Common myeloid progenitor, CD34-positive (primary cell): ENCODE measurements around the gene ROR1.

Source experiments
- CTCF ChIA-PET: fragments of 350-600 bp; sonication (Branson Sonifier 250); formaldehyde crosslinking; loops from one replicate; lab custom pipeline; 2021; ENCODE audit warnings: antibody characterized with exemption; lab: Charles Lee
- POLR2A ChIA-PET: fragments of 350-600 bp; sonication (Branson Sonifier 250); formaldehyde crosslinking; loops from one replicate; lab custom pipeline; 2021; ENCODE audit warnings: antibody characterized with exemption; lab: Charles Lee
- DNase-seq, 3 donors: peaks; one replicate each; pipeline versions ENCODE4 v3.0.0 to v3.0.0-alpha.2; 2013
- H3K27ac ChIP-seq, 2 experiments: 1 replicate in 1 of 2; 2 replicates in 1 of 2; pipeline ENCODE4 v1.7.0; 2013; ENCODE audit warnings: inconsistent platforms in 2 of 2, low read length in 2 of 2, mild to moderate bottlenecking in 2 of 2, low read depth in 1 of 2, moderate library complexity in 1 of 2; ENCODE audit not compliant: severe bottlenecking in 2 of 2, insufficient read depth in 1 of 2, poor library complexity in 1 of 2
- H3K27me3 ChIP-seq, 5 experiments: replicated peaks in 2 of 5; 1 replicate in 3 of 5; 2 replicates in 2 of 5; pipeline versions ENCODE4 v1.6.1 to v1.7.0; 2013; ENCODE audit warnings: low read length in 4 of 5, mild to moderate bottlenecking in 2 of 5, moderate library complexity in 2 of 5, inconsistent platforms in 1 of 5; ENCODE audit not compliant: insufficient read depth in 5 of 5, control insufficient read depth in 4 of 5
- H3K36me3 ChIP-seq, 4 experiments: 1 replicate in 2 of 4; 2 replicates in 2 of 4; pipeline versions ENCODE4 v1.6.1 to v1.7.0; 2013; ENCODE audit warnings: low read length in 3 of 4, control low read depth in 1 of 4, mild to moderate bottlenecking in 1 of 4; ENCODE audit not compliant: control insufficient read depth in 4 of 4, insufficient read depth in 4 of 4
- H3K4me1 ChIP-seq, 4 experiments: 1 replicate in 3 of 4; 2 replicates in 1 of 4; pipeline versions ENCODE4 v1.6.1 to v1.7.1; 2013; ENCODE audit warnings: low read length in 3 of 4, mild to moderate bottlenecking in 3 of 4, control low read depth in 1 of 4, inconsistent platforms in 1 of 4, moderate library complexity in 1 of 4; ENCODE audit not compliant: control insufficient read depth in 4 of 4, insufficient read depth in 4 of 4; ENCODE audit errors: control extremely low read depth in 1 of 4
- H3K4me3 ChIP-seq, 7 experiments: 1 replicate in 4 of 7; 2 replicates in 3 of 7; pipeline versions ENCODE4 v1.5.1 to v1.7.0; 2013; ENCODE audit warnings: mild to moderate bottlenecking in 7 of 7, low read length in 6 of 7, moderate library complexity in 6 of 7, inconsistent platforms in 2 of 7, low read depth in 2 of 7, control low read depth in 1 of 7; ENCODE audit not compliant: insufficient read depth in 4 of 7, control insufficient read depth in 1 of 7; ENCODE audit errors: extremely low read depth in 1 of 7
- H3K9me3 ChIP-seq, 5 experiments: 1 replicate in 4 of 5; 2 replicates in 1 of 5; pipeline versions ENCODE4 v1.6.1 to v1.7.1; 2013; ENCODE audit warnings: low read length in 4 of 5, mild to moderate bottlenecking in 2 of 5, inconsistent platforms in 1 of 5, low read depth in 1 of 5, moderate library complexity in 1 of 5; ENCODE audit not compliant: control insufficient read depth in 4 of 5, insufficient read depth in 2 of 5; ENCODE audit errors: control extremely low read depth in 1 of 5
- WGBS: methylation state at CpG from one replicate; pipeline ENCODE4 v1.1.5; 2013; ENCODE audit not compliant: insufficient coverage; 5-methylcytosine and 5-hydroxymethylcytosine counted together

The ROR1 gene

GRCh38 chr1:64161357-64161941 is 387.6 kb downstream of the ROR1 start:
- Histone ChIP-seq H3K27me3 (no peaks in the 10 kb centered on the region), H3K4me3 (no peak overlapping the region), H3K27ac (no peak overlapping the region), H3K4me1 (no peaks in the 10 kb centered on the region), H3K9me3 (no peaks in the 10 kb centered on the region), H3K36me3 (no peaks in the 10 kb centered on the region)
- POLR2A ChIA-PET = no interaction called here
- WGBS = no CpG with 5 or more reads among the region's 1 CpG
- CTCF ChIA-PET = no interaction called here
- DNase-seq = no peak

GRCh38 chr1:64162151-64162550 is 388.3 kb downstream of the ROR1 start:
- WGBS = 97% methylated on average over 6 of the region's 6 CpGs
- Histone ChIP-seq H3K9me3 (no peaks in the 10 kb centered on the region), H3K27me3 (no peaks in the 10 kb centered on the region), H3K4me3 (no peak overlapping the region), H3K4me1 (no peaks in the 10 kb centered on the region), H3K36me3 (no peaks in the 10 kb centered on the region), H3K27ac (no peak overlapping the region)
- DNase-seq = no peak
- ChIA-PET CTCF (interaction anchor here (1.3 to 3.1 kb wide), 3 partner anchors 18 to 26 kb away, joined by 3 to 16 read pairs (median 8); no protein-coding TSS in a partner anchor), POLR2A (no interaction called here)

GRCh38 chr1:64162804-64163203 is 389.0 kb downstream of the ROR1 start:
- no peaks in the 10 kb centered on the region for H3K9me3 ChIP-seq
- no CpG with 5 or more reads among the region's 1 CpG for WGBS
- H3K4me3 ChIP-seq = no peak overlapping the region
- H3K4me1 ChIP-seq = no peaks in the 10 kb centered on the region
- no peak overlapping the region for H3K27ac ChIP-seq
- DNase-seq = no peak
- ChIA-PET POLR2A (no interaction called here), CTCF (interaction anchor here (0.9 to 3.1 kb wide), 5 partner anchors 18 to 471 kb away, joined by 3 to 16 read pairs (median 8); no protein-coding TSS in a partner anchor)
- no peaks in the 10 kb centered on the region for H3K27me3 ChIP-seq
- H3K36me3 ChIP-seq = no peaks in the 10 kb centered on the region

DNA sequence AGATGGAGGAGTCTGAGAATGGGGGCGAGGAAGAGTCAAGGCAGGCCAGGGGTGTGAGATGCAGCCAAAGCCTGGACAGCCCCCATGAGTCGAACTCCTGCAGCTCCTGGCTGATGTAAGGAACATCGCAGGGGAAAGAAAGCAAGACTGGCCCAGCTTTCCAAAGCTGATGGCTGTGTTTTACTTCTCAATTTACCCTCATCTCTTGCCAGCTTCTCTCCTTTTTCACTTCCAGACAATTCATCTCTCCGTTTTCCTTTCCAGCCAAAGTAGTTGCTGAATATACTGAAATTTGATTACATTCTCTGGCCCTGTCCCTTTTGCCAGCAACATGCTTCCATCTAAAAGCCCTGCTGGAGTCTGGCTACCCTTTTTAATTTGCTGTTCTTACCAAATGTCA is 389.6 kb downstream of the ROR1 start:
- WGBS = 98% methylated on average over 4 of the region's 4 CpGs

GRCh38 chr1:64163970-64164369 is 390.2 kb downstream of the ROR1 start:
- ChIA-PET CTCF (interaction anchor here (0.6 to 3.1 kb wide), 9 partner anchors 9 to 619 kb away, joined by 3 to 16 read pairs (median 4); no protein-coding TSS in a partner anchor), POLR2A (no interaction called here)
- 100% methylated on average over 1 of the region's 1 CpG for WGBS
- no peaks in the 10 kb centered on the region for H3K36me3 ChIP-seq
- H3K4me1 ChIP-seq = no peaks in the 10 kb centered on the region
- no peaks in the 10 kb centered on the region for H3K9me3 ChIP-seq
- no peak overlapping the region for H3K4me3 ChIP-seq
- no peaks in the 10 kb centered on the region for H3K27me3 ChIP-seq
- DNase-seq = peak in 1 of 3 donors; percentile 8
- no peak overlapping the region for H3K27ac ChIP-seq

More for the DNA sequence above, 389.6 kb downstream of the ROR1 start:
- Histone ChIP-seq H3K27ac (no peak overlapping the region), H3K27me3 (no peaks in the 10 kb centered on the region), H3K4me3 (no peak overlapping the region), H3K9me3 (no peaks in the 10 kb centered on the region), H3K36me3 (no peaks in the 10 kb centered on the region), H3K4me1 (no peaks in the 10 kb centered on the region)
- CTCF ChIA-PET = interaction anchor here (0.6 to 3.1 kb wide), 9 partner anchors 8 to 618 kb away, joined by 3 to 16 read pairs (median 3); no protein-coding TSS in a partner anchor
- DNase-seq = no peak
- POLR2A ChIA-PET = no interaction called here

DNA sequence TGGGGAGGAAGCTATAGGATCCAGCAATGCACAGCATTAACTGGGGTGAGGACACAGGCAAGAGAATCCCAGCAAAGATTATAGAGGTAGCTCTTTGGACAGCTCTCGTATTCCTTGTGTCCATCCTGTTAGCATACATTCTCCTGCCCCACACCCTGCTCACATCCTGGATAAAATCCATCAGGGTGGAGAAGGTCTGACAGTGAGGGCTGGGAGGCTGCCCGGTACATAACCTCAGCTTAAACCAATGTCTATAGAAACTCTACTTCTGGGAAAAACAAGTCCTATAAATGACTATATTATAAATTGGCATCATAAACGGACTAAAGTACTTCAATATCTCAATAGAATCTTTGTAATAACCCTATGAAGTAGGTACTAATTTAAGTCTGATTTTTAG is 392.8 kb downstream of the ROR1 start:
- no CpG with 5 or more reads among the region's 3 CpGs for WGBS
- Histone ChIP-seq H3K4me1 (peaks cover 5 to 7% (median 6%) of the 10 kb centered on the region in 4 experiments), H3K27ac (no peak overlapping the region), H3K9me3 (no peaks in the 10 kb centered on the region), H3K4me3 (no peak overlapping the region), H3K36me3 (no peaks in the 10 kb centered on the region), H3K27me3 (no peaks in the 10 kb centered on the region)
- ChIA-PET POLR2A (interaction anchor here (0.8 kb wide), 1 partner anchor 1304 kb away, joined by 3 read pairs; no protein-coding TSS in a partner anchor), CTCF (interaction anchor here (1.0 kb wide), 2 partner anchors 16 to 23 kb away, joined by 3 read pairs; no protein-coding TSS in a partner anchor)
- DNase-seq = no peak

- no peaks in the 10 kb centered on the region for H3K9me3 ChIP-seq
- H3K27ac ChIP-seq = no peak overlapping the region
- WGBS = 89% methylated on average over 1 of the region's 2 CpGs
- DNase-seq = no peak
- ChIA-PET CTCF (interaction anchor here (1.0 kb wide), 1 partner anchor 23 kb away, joined by 3 read pairs; no protein-coding TSS in a partner anchor), POLR2A (interaction anchor here (0.8 kb wide), 1 partner anchor 1303 kb away, joined by 3 read pairs; no protein-coding TSS in a partner anchor)
- no peaks in the 10 kb centered on the region for H3K36me3 ChIP-seq
- H3K4me1 ChIP-seq = peaks cover 7 to 12% (median 9%) of the 10 kb centered on the region in 4 experiments
- no peaks in the 10 kb centered on the region for H3K27me3 ChIP-seq
- no peak overlapping the region for H3K4me3 ChIP-seq
Observed at GRCh38 chr1:64167176-64167575, 393.4 kb downstream of the ROR1 start.
